Spleen (tissue), 11 donors: ENCODE results near the gene SREBF1. TPM values are rescaled to one million over a fixed set of nuclear protein-coding genes. Genes with fewer than 3 reads are reported as not detected.

Source experiments
- DNase-seq: peaks from one replicate; pipeline ENCODE4 v3.0.0-alpha.2; 2020
- H3K27ac ChIP-seq, 8 donors: fragments of 200-600 bp; sonication (generic) in 7 of 8; 1 replicate in 4 of 8; 2 replicates in 4 of 8; pipeline versions ENCODE4 v1.5.0 to v1.8.0; 2016 to 2021; ENCODE audit warnings: inconsistent platforms in 4 of 8, mild to moderate bottlenecking in 4 of 8, moderate library complexity in 1 of 8
- H3K27me3 ChIP-seq, 7 donors: fragments of 200-600 bp; sonication (generic) in 6 of 7; replicated peaks in 1 of 7; 1 replicate in 4 of 7; 2 replicates in 3 of 7; pipeline versions ENCODE4 v1.5.0 to v1.8.0; 2016 to 2021; ENCODE audit warnings: inconsistent platforms in 3 of 7, mild to moderate bottlenecking in 1 of 7
- H3K36me3 ChIP-seq, 6 donors: fragments of 200-600 bp; sonication (generic) in 5 of 6; 1 replicate in 4 of 6; 2 replicates in 2 of 6; pipeline versions ENCODE4 v1.5.0 to v1.8.0; 2016 to 2021; ENCODE audit warnings: inconsistent platforms in 2 of 6
- H3K4me1 ChIP-seq, 6 donors: fragments of 200-600 bp; sonication (generic) in 5 of 6; 1 replicate in 3 of 6; 2 replicates in 3 of 6; pipeline versions ENCODE4 v1.5.0 to v1.8.0; 2016 to 2021; ENCODE audit warnings: inconsistent platforms in 3 of 6
- H3K4me3 ChIP-seq, 8 donors: fragments of 200-600 bp; sonication (generic) in 7 of 8; 1 replicate in 4 of 8; 2 replicates in 4 of 8; pipeline versions ENCODE4 v1.5.0 to v1.8.0; 2016 to 2021; ENCODE audit warnings: inconsistent platforms in 4 of 8, mild to moderate bottlenecking in 4 of 8, moderate library complexity in 2 of 8
- H3K9me3 ChIP-seq, 8 donors: fragments of 200-600 bp; sonication (generic) in 7 of 8; 1 replicate in 4 of 8; 2 replicates in 4 of 8; pipeline versions ENCODE4 v1.5.0 to v1.8.0; 2016 to 2021; ENCODE audit warnings: inconsistent platforms in 4 of 8
- POLR2A ChIP-seq, 3 donors: fragments of 450-650 bp; IDR thresholded peaks; one replicate each; pipeline ENCODE4 v1.5.1; 2017; ENCODE audit warnings: antibody characterized with exemption in 3 of 3, mild to moderate bottlenecking in 1 of 3
- POLR2AphosphoS5 ChIP-seq, 3 donors: sonication (generic); formaldehyde crosslinking; IDR thresholded peaks; one replicate each; pipeline ENCODE4 v1.5.1; 2017; ENCODE audit warnings: antibody characterized with exemption in 3 of 3
- WGBS, 5 donors: extraction: QIAGEN DNeasy Blood & Tissue Kit in 3 of 5; methylation state at CpG; one replicate each; pipeline versions ENCODE4 v1.1.5 to v1.1.7; 2013 to 2018; 5-methylcytosine and 5-hydroxymethylcytosine counted together
- intact Hi-C: fragments of 100-400 bp; cut with DNase I; formaldehyde crosslinking; loops from one replicate; pipeline ENCODE4 v1.15.0; 2023; ENCODE audit warnings: low total_unique reads
- polyA plus RNA-seq, 3 donors: library from polyadenylated mRNA; stranded (reverse); fragments of 200-250 nt; gene quantifications; one replicate each; pipeline ENCODE4 v1.2.1, GENCODE V29; 2013
- total RNA-seq, 7 donors: library from RNA; depleted of rRNA in 3 of 7; stranded (reverse); fragments of >200 nt in 3 of 7; fragmentation: NEBNext Ultra II Directional in 4 of 7; extraction: Animal tissue kit (Norgen Biotek cat#: 25700) in 4 of 7; gene quantifications; one replicate each; pipeline versions ENCODE4 v1.1.0 to v1.2.1, GENCODE V29; 2016 to 2021
- TF ChIP-seq, protein P1 (sequence below), 11 experiments: fragments of 200-600 bp in 7 of 11; fragments of 450-650 bp in 4 of 11; sonication (generic) in 4 of 11; IDR thresholded peaks in 8 of 11; conservative IDR thresholded peaks in 3 of 11; 1 replicate in 7 of 11; 2 replicates in 4 of 11; pipeline versions ENCODE4 v1.4.0 to v1.8.0; 2016 to 2021; ENCODE audit warnings: antibody characterized with exemption in 11 of 11, inconsistent platforms in 4 of 11, mild to moderate bottlenecking in 1 of 11
- donor health status: healthy with polysubstance abuse.
- donor health status: DM: no; HTN: no; CAD: no; lungs with moderate emphysema.
- donor health status: DM: no; HTN: no; CAD: no.
- donor health status: Bipolar disorder and iron deficiency.
- donor health status: healthy.
- donor health status: DM: no; HTN: no; CAD: no.
- donor health status: DM: yes; HTN: yes; CAD: no.

The SREBF1 gene
- total and polyA plus RNA-seq, 10 donors = 25.0 to 74.8 (median 48.0) TPM

DNA sequence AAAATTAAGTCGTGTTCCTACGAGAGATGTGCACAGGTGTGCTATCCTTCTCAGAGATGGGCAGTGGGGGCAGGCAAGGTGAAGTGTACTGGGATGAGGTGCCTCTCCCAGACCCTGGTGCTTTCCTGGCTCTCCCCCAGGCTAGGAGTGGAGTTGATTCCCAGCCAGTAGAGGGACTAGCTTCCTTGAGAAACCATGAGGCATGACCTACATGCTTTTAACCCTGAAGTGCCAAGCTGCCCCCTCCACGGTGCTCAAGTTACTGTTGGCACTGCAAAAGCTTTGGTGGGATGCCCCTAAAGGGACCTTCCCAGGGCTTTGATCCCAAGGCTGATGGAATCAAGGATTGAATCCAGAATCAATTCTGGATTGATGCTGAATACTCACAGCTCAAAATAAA, 47.0 kb upstream of the SREBF1 start:
- peaks cover 0 to 86% (median 34%) of the 10 kb centered on the region in 6 donors for H3K36me3 ChIP-seq
- H3K27ac ChIP-seq = no peak overlapping the region
- H3K9me3 ChIP-seq = no peaks in the 10 kb centered on the region
- 93 to 100% (median 94%) methylated on average over 3 of the region's 3 CpGs for WGBS, 5 donors
- intact Hi-C loops = no loop called here
- TF ChIP-seq POLR2AphosphoS5 (IDR thresholded peaks at IDR 0.05) = no peak
- TF ChIP-seq POLR2A (IDR thresholded peaks at IDR 0.05) = no peak
- TF ChIP-seq, protein P1, sequence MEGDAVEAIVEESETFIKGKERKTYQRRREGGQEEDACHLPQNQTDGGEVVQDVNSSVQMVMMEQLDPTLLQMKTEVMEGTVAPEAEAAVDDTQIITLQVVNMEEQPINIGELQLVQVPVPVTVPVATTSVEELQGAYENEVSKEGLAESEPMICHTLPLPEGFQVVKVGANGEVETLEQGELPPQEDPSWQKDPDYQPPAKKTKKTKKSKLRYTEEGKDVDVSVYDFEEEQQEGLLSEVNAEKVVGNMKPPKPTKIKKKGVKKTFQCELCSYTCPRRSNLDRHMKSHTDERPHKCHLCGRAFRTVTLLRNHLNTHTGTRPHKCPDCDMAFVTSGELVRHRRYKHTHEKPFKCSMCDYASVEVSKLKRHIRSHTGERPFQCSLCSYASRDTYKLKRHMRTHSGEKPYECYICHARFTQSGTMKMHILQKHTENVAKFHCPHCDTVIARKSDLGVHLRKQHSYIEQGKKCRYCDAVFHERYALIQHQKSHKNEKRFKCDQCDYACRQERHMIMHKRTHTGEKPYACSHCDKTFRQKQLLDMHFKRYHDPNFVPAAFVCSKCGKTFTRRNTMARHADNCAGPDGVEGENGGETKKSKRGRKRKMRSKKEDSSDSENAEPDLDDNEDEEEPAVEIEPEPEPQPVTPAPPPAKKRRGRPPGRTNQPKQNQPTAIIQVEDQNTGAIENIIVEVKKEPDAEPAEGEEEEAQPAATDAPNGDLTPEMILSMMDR (IDR thresholded peaks at IDR 0.05 in 8 of 11, conservative IDR thresholded peaks at IDR 0.05 in 3 of 11) = no peak
- no peak overlapping the region for H3K4me3 ChIP-seq
- DNase-seq = no peak
- no peaks in the 10 kb centered on the region for H3K27me3 ChIP-seq
- H3K4me1 ChIP-seq = peaks cover 0 to 22% (median 7%) of the 10 kb centered on the region in 6 donors

DNA sequence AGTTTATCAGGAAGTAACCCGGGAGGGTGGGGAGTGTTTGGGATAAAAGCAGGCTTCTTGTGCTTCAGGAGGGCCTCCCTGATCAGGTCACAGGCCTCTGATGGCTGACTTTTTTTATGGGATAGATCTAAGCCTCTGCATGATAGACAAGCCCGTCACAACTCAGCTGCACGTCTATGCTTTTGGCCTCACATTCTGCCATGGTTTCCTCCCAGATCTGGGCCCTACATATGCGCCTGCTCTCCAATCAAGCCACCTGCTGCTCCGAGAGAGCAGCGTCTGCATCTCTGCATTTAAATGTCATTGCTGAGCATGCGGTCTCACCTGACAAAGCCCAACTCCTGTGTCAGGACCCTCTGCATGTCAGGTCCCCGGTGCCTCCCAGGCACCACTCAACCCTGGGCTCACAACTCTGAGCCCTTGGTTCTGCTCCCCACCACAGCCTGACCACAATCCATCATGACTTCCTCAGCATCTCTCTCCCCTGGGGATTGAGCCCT, 45.3 kb upstream of the SREBF1 start:
- Histone ChIP-seq H3K27me3 (no peaks in the 10 kb centered on the region), H3K9me3 (no peaks in the 10 kb centered on the region), H3K4me3 (no peak overlapping the region), H3K4me1 (peaks cover 5 to 39% (median 21%) of the 10 kb centered on the region in 6 donors), H3K27ac (no peak overlapping the region), H3K36me3 (peaks cover 0 to 94% (median 46%) of the 10 kb centered on the region in 6 donors)
- TF ChIP-seq POLR2A (IDR thresholded peaks at IDR 0.05) = no peak
- no peak for TF ChIP-seq POLR2AphosphoS5 (IDR thresholded peaks at IDR 0.05)
- TF ChIP-seq, protein P1 (IDR thresholded peaks at IDR 0.05 in 8 of 11, conservative IDR thresholded peaks at IDR 0.05 in 3 of 11) = no peak
- no peak for DNase-seq
- 84 to 94% (median 92%) methylated on average over 8 of the region's 8 CpGs for WGBS, 5 donors
- intact Hi-C loops = no loop called here

DNA sequence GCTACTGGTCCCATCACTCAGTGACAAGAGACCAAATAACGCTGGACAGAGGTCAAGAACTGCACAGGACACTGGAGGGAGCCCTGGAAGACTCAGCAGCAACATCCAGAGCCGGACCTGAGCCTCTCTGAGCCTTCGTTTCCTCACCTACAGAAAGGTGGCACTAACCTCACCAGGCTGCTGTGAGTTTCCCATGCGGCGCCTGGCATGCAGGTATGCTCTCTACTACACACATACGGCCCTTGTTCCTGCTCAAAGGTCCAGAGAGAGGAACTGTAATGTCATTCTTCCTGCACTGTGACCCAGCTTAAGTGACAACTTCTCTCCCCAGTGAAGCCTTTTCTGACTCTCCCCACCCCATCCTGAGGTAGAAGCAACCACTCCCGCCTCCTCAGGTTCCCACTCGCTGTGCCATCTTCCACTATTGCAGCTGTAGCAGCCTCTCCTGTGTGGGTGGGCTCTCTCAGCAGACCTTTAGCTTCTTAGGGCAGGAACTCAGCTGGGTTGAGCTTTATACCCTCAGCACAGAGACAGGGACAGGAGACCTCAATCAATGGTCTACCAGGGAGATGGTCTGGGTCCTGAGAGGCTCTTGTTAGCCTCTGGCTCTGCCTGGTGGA, 43.9 kb upstream of the SREBF1 start:
- TF ChIP-seq, protein P1 (IDR thresholded peaks at IDR 0.05 in 8 of 11, conservative IDR thresholded peaks at IDR 0.05 in 3 of 11) = no peak
- no peak for TF ChIP-seq POLR2AphosphoS5 (IDR thresholded peaks at IDR 0.05)
- no peak for TF ChIP-seq POLR2A (IDR thresholded peaks at IDR 0.05)
- Histone ChIP-seq H3K27ac (no peak overlapping the region), H3K4me1 (peaks cover 11 to 53% (median 32%) of the 10 kb centered on the region in 6 donors), H3K27me3 (no peaks in the 10 kb centered on the region), H3K36me3 (peaks cover 0 to 96% (median 51%) of the 10 kb centered on the region in 6 donors), H3K4me3 (no peak overlapping the region), H3K9me3 (no peaks in the 10 kb centered on the region)
- no peak for DNase-seq
- WGBS, 5 donors = 89 to 97% (median 91%) methylated on average over 7 to 8 of the region's 8 CpGs
- intact Hi-C loops = no loop called here

DNA sequence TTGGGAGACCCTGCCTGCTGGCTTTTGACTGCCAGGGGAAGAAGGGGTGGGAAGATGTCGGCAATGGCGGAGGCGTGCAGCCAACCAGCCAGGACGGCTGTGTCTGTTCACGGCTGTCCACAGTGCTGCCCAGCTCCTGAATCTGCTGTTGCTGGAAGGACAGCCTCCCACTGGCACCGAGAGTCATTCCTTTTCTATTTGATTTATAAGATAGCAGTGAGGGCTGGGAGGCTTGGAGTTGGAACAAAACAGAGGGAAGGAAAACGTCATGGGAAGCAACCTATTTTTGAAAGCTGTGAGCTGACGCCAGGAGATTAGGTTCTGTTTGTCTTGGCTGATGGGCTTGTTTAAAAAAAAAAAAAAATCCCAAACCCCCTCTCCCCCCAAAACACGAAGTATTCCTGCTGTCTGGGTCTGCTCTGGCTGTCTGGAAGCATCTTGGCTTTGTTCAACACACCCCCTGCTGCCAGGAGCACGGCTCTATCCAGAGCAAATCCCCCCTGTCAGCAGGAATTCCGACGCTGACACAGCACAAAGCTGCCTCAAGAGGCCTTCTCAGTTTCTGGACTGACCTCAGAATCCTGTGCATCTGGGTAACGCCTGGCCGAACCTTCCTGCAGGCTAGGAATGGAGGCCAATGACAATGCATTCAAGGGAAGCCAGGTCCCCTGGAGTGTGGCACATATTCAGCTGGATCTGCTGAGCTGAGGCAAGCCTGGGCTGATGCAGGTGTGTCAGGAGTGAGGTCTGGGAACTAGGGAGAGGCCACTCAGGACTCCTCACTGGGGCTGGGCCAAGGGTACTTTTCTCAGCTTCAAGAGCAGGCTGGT, 41.0 kb upstream of the SREBF1 start:
- Histone ChIP-seq H3K27ac (peak overlapping the region in 7 of 8 donors; percentile 58 to 86 (median 79)), H3K27me3 (no peaks in the 10 kb centered on the region), H3K4me3 (no peak overlapping the region), H3K9me3 (no peaks in the 10 kb centered on the region), H3K36me3 (peaks cover 0 to 83% (median 33%) of the 10 kb centered on the region in 6 donors), H3K4me1 (peaks cover 11 to 61% (median 39%) of the 10 kb centered on the region in 6 donors)
- WGBS, 5 donors = 56 to 82% (median 68%) methylated on average over 13 to 14 of the region's 14 CpGs
- intact Hi-C loops = no loop called here
- DNase-seq = peak; percentile 82
- TF ChIP-seq, protein P1 (IDR thresholded peaks at IDR 0.05 in 8 of 11, conservative IDR thresholded peaks at IDR 0.05 in 3 of 11) = no peak
- TF ChIP-seq POLR2A (IDR thresholded peaks at IDR 0.05) (no peak), POLR2AphosphoS5 (IDR thresholded peaks at IDR 0.05) (peak; percentile 47 to 82 (median 78))
